ENCODE results near the gene ITPR1. TPM values are rescaled to one million over a fixed set of nuclear protein-coding genes. Genes with fewer than 3 reads are reported as not detected.

The ITPR1 gene
- total RNA-seq, 1 experiment from 2014 or later, result 8.7 TPM

GRCh38 chr3:4748701-4749378 lies 255.7 kb downstream of the ITPR1 start:
- ChIA-PET POLR2A (no interaction called here), CTCF (interaction anchor here (0.6 kb wide), 1 partner anchor 28 kb away, joined by 3 read pairs; no protein-coding TSS in a partner anchor)
- Histone ChIP-seq H3K27me3 (ENCODE audit: control insufficient read depth, insufficient read depth, low read length) (no peaks in the 10 kb centered on the region), H3K4me1 (ENCODE audit: control insufficient read depth, insufficient read depth, low read length) (peaks cover 11% of the 10 kb centered on the region), H3K27ac (ENCODE audit: low read length) (no peak overlapping the region), H3K9me3 (ENCODE audit: control insufficient read depth, insufficient read depth, low read depth, low read length) (no peaks in the 10 kb centered on the region), H3K36me3 (ENCODE audit: control insufficient read depth, insufficient read depth, low read length) (no peaks in the 10 kb centered on the region), H3K4me3 (ENCODE audit: low read depth in 2 of 2, low read length in 2 of 2) (no peak overlapping the region)
- DNase-seq (ENCODE audit: low read depth, low spot score) (no peak), ATAC-seq (no peak)
- TF ChIP-seq TCF7L2 (IDR thresholded peaks at IDR 0.05; ENCODE audit: low read depth, low read length) (no peak), SIN3A (IDR thresholded peaks at IDR 0.05; ENCODE audit: borderline replicate concordance, insufficient read depth, low read depth, low read length) (no peak), CTCF (IDR thresholded peaks at IDR 0.05) (no peak), POLR2AphosphoS5 (IDR thresholded peaks at IDR 0.05; ENCODE audit: low read depth, low read length) (no peak)
- TF ChIP-seq, protein P1, sequence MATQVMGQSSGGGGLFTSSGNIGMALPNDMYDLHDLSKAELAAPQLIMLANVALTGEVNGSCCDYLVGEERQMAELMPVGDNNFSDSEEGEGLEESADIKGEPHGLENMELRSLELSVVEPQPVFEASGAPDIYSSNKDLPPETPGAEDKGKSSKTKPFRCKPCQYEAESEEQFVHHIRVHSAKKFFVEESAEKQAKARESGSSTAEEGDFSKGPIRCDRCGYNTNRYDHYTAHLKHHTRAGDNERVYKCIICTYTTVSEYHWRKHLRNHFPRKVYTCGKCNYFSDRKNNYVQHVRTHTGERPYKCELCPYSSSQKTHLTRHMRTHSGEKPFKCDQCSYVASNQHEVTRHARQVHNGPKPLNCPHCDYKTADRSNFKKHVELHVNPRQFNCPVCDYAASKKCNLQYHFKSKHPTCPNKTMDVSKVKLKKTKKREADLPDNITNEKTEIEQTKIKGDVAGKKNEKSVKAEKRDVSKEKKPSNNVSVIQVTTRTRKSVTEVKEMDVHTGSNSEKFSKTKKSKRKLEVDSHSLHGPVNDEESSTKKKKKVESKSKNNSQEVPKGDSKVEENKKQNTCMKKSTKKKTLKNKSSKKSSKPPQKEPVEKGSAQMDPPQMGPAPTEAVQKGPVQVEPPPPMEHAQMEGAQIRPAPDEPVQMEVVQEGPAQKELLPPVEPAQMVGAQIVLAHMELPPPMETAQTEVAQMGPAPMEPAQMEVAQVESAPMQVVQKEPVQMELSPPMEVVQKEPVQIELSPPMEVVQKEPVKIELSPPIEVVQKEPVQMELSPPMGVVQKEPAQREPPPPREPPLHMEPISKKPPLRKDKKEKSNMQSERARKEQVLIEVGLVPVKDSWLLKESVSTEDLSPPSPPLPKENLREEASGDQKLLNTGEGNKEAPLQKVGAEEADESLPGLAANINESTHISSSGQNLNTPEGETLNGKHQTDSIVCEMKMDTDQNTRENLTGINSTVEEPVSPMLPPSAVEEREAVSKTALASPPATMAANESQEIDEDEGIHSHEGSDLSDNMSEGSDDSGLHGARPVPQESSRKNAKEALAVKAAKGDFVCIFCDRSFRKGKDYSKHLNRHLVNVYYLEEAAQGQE (IDR thresholded peaks at IDR 0.05; ENCODE audit: insufficient read depth in 1 of 2, low read depth in 2 of 2, low read length in 1 of 2), result no peak
- intact Hi-C loops (cut with micrococcal nuclease; ENCODE audit: unreplicated experiment), result no loop called here
- in situ Hi-C loops (cut with HindIII; ENCODE audit: low pct_unique_long_range_greater_than_20kb, low sequenced_read_pairs), result no loop called here
- BruUV-seq (replicated peaks), result no TSS peak

DNA sequence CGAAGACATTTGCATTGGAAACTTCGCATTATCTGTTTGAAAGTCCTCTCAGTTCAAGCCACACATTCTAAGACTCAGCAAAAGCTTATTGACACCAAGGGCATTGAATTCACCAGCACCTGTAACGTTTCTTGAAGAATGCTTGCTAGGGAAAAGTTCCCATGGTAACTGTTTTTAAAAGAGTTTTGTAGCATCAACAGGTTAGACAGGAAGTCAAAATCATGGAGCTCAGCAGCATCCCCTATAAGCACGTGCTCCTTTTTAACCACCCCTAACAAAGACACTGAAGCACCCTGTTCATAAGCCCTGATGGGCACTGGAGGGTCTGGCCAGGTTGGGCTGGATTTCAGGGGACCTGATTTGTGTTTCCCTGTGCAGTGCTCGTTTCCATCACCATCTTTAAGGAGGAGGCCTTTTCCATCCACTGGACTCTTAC lies 256.4 kb downstream of the ITPR1 start:
- CTCF ChIA-PET, result no interaction called here
- no TSS peak for BruUV-seq (replicated peaks)
- intact Hi-C loops (cut with micrococcal nuclease; ENCODE audit: unreplicated experiment) (no loop called here), in situ Hi-C loops (cut with HindIII; ENCODE audit: low pct_unique_long_range_greater_than_20kb, low sequenced_read_pairs) (no loop called here)
- DNase-seq (ENCODE audit: low read depth, low spot score) (no peak), ATAC-seq (no peak)
- Histone ChIP-seq H3K36me3 (ENCODE audit: control insufficient read depth, insufficient read depth, low read length) (no peaks in the 10 kb centered on the region), H3K4me3 (ENCODE audit: low read depth in 2 of 2, low read length in 2 of 2) (no peak overlapping the region), H3K27ac (ENCODE audit: low read length) (peak overlapping the region; percentile 48; the same call in 1 of the 2 replicates), H3K27me3 (ENCODE audit: control insufficient read depth, insufficient read depth, low read length) (no peaks in the 10 kb centered on the region), H3K4me1 (ENCODE audit: control insufficient read depth, insufficient read depth, low read length) (peaks cover 11% of the 10 kb centered on the region), H3K9me3 (ENCODE audit: control insufficient read depth, insufficient read depth, low read depth, low read length) (no peaks in the 10 kb centered on the region)
- TF ChIP-seq SIN3A (IDR thresholded peaks at IDR 0.05; ENCODE audit: borderline replicate concordance, insufficient read depth, low read depth, low read length) (no peak), TCF7L2 (IDR thresholded peaks at IDR 0.05; ENCODE audit: low read depth, low read length) (no peak)
- POLR2A ChIA-PET, result no interaction called here

Measured in Panc1 (cell line).